Measurements from ENCODE around the gene SLC34A2.

Gene SLC34A2

GRCh38 chr4:25663781-25664180 is 8.1 kb downstream of the SLC34A2 start:
- no peak for DNase-seq

- no peak for DNase-seq
These were observed 10.5 kb downstream of the SLC34A2 start for GRCh38 chr4:25666031-25666630.

GRCh38 chr4:25667931-25668557 is 12.4 kb downstream of the SLC34A2 start:
- DNase-seq = no peak

- DNase-seq = no peak
These were observed 15.3 kb downstream of the SLC34A2 start for GRCh38 chr4:25670991-25671390.

GRCh38 chr4:25672756-25673155 is 17.1 kb downstream of the SLC34A2 start:
- no peak for DNase-seq

GRCh38 chr4:25674386-25674785 is 18.7 kb downstream of the SLC34A2 start:
- no peak for DNase-seq

GRCh38 chr4:25676221-25676620 is 20.6 kb downstream of the SLC34A2 start:
- no peak for DNase-seq

GRCh38 chr4:25677157-25677556 is 21.5 kb downstream of the SLC34A2 start:
- no peak for DNase-seq

GRCh38 chr4:25677943-25678342 is 22.3 kb downstream of the SLC34A2 start:
- no peak for DNase-seq

GRCh38 chr4:25687773-25688172 is 32.1 kb downstream of the SLC34A2 start:
- no peak for DNase-seq

GRCh38 chr4:25694466-25694865 is 38.8 kb downstream of the SLC34A2 start:
- DNase-seq = no peak

GRCh38 chr4:25696409-25696808 is 40.8 kb downstream of the SLC34A2 start:
- no peak for DNase-seq

GRCh38 chr4:25697516-25697915 is 41.9 kb downstream of the SLC34A2 start:
- DNase-seq = no peak

GRCh38 chr4:25700661-25701060 is 45.0 kb downstream of the SLC34A2 start:
- no peak for DNase-seq

GRCh38 chr4:25702848-25703247 is 47.2 kb downstream of the SLC34A2 start:
- no peak for DNase-seq

GRCh38 chr4:25703731-25704388 is 48.2 kb downstream of the SLC34A2 start:
- no peak for DNase-seq

GRCh38 chr4:25704516-25704915 is 48.9 kb downstream of the SLC34A2 start:
- no peak for DNase-seq

- DNase-seq = no peak
These were observed 55.0 kb downstream of the SLC34A2 start for GRCh38 chr4:25710637-25711036.

GRCh38 chr4:25712611-25713010 is 57.0 kb downstream of the SLC34A2 start:
- DNase-seq = no peak

- DNase-seq = no peak
These were observed 58.2 kb downstream of the SLC34A2 start for GRCh38 chr4:25713812-25714211.

- no peak for DNase-seq
These were observed 67.3 kb downstream of the SLC34A2 start for GRCh38 chr4:25722964-25723363.

- DNase-seq = no peak
These were observed 67.8 kb downstream of the SLC34A2 start for GRCh38 chr4:25723409-25723808.

GRCh38 chr4:25725870-25726269 is 70.2 kb downstream of the SLC34A2 start:
- no peak for DNase-seq

GRCh38 chr4:25727711-25728493 is 72.3 kb downstream of the SLC34A2 start:
- no peak for DNase-seq

Measured in activated CD4-positive, alpha-beta T cell treated with anti-CD3 and anti-CD28 coated beads for 1 hour (primary cell).